Peyer's patch (tissue), 4 donors: ENCODE data around the gene SAT1.

Experiments used
- POLR2A ChIP-seq, 2 donors: fragments of 450-650 bp; IDR thresholded peaks; one replicate each; pipeline ENCODE4 v1.5.1; 2017; ENCODE audit warnings: antibody characterized with exemption in 2 of 2, mild to moderate bottlenecking in 2 of 2, moderate library complexity in 2 of 2
- TF ChIP-seq, protein P1 (sequence below), 6 experiments: fragments of 450-650 bp in 4 of 6; fragments of 200-600 bp in 2 of 6; sonication (generic) in 1 of 6; IDR thresholded peaks; one replicate each; pipeline ENCODE4 v1.5.1; 2017 to 2019; ENCODE audit warnings: antibody characterized with exemption in 6 of 6, mild to moderate bottlenecking in 3 of 6, moderate library complexity in 1 of 6

DNA sequence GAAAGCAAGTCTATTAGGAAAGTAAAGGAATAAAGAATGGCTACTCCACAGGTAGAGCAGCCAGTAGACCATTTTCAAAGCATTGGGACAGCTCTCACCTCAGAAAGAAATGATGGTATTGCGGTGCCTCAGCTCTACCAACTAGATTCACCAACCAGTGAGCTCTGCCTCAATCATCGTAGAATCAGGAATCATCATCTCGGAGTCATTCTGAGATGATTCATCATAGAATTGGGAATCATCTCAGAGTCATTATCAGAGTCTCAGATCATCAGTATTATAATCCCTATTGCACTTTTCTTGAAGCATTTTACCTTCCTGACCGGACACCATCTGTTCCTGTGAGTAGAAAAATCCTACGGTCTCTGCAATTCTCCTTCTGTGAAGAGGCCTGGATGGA lies 17.5 kb upstream of the SAT1 start:
- TF ChIP-seq, protein P1, sequence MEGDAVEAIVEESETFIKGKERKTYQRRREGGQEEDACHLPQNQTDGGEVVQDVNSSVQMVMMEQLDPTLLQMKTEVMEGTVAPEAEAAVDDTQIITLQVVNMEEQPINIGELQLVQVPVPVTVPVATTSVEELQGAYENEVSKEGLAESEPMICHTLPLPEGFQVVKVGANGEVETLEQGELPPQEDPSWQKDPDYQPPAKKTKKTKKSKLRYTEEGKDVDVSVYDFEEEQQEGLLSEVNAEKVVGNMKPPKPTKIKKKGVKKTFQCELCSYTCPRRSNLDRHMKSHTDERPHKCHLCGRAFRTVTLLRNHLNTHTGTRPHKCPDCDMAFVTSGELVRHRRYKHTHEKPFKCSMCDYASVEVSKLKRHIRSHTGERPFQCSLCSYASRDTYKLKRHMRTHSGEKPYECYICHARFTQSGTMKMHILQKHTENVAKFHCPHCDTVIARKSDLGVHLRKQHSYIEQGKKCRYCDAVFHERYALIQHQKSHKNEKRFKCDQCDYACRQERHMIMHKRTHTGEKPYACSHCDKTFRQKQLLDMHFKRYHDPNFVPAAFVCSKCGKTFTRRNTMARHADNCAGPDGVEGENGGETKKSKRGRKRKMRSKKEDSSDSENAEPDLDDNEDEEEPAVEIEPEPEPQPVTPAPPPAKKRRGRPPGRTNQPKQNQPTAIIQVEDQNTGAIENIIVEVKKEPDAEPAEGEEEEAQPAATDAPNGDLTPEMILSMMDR (IDR thresholded peaks at IDR 0.05), result no peak
- no peak for TF ChIP-seq POLR2A (IDR thresholded peaks at IDR 0.05)
